DOHH2 (cell line): ENCODE data around the gene NT5DC1.

Experiments
- H3F3A ChIP-seq: fragments of 200-600 bp; sonication (generic), shearing (Covaris generic); 2 replicates; pipeline ENCODE4 v1.6.0; 2016; ENCODE audit warnings: antibody characterized with exemption, mild to moderate bottlenecking; ENCODE audit not compliant: control insufficient read depth, insufficient read depth
- H3K27ac ChIP-seq: fragments of 200-600 bp; sonication (generic); 2 replicates; pipeline ENCODE4 v1.5.1; 2014; ENCODE audit warnings: low read depth, mild to moderate bottlenecking, low read length, moderate library complexity
- H3K27me3 ChIP-seq: fragments of 200-600 bp; sonication (generic); 2 replicates; pipeline ENCODE4 v1.6.1; 2014; ENCODE audit warnings: mild to moderate bottlenecking, low read length, mixed read lengths; ENCODE audit not compliant: control insufficient read depth
- H3K36me3 ChIP-seq: fragments of 200-600 bp; sonication (generic); 2 replicates; pipeline ENCODE4 v1.6.1; 2014; ENCODE audit warnings: mild to moderate bottlenecking, low read length, moderate library complexity, mixed read lengths; ENCODE audit not compliant: control insufficient read depth
- H3K4me1 ChIP-seq: fragments of 200-600 bp; sonication (generic); 2 replicates; pipeline ENCODE4 v1.6.1; 2014; ENCODE audit warnings: mild to moderate bottlenecking, low read length, mixed read lengths; ENCODE audit not compliant: control insufficient read depth
- H3K4me2 ChIP-seq: fragments of 200-600 bp; sonication (generic); 2 replicates; pipeline ENCODE4 v1.6.0; 2014; ENCODE audit warnings: mild to moderate bottlenecking, low read length, moderate library complexity
- H3K4me3 ChIP-seq: fragments of 200-600 bp; sonication (generic); 2 replicates; pipeline ENCODE4 v1.5.1; 2014; ENCODE audit warnings: mild to moderate bottlenecking, low read length, mixed read lengths
- H3K79me2 ChIP-seq: fragments of 200-600 bp; sonication (generic); 2 replicates; pipeline ENCODE4 v1.6.1; 2014; ENCODE audit warnings: mild to moderate bottlenecking, low read length, mixed read lengths; ENCODE audit not compliant: control insufficient read depth
- H3K9me2 ChIP-seq: fragments of 200-600 bp; sonication (generic); replicated peaks from 2 replicates; pipeline ENCODE4 v1.6.1; 2014; ENCODE audit warnings: mild to moderate bottlenecking, low read length, mixed read lengths; ENCODE audit not compliant: control insufficient read depth
- H3K9me3 ChIP-seq: fragments of 200-600 bp; sonication (generic); 2 replicates; pipeline ENCODE4 v1.6.1; 2014; ENCODE audit warnings: antibody characterized with exemption, low read length, mixed read lengths; ENCODE audit not compliant: control insufficient read depth, insufficient read depth
- H4K20me1 ChIP-seq: fragments of 200-600 bp; sonication (generic); 2 replicates; pipeline ENCODE4 v1.6.0; 2014; ENCODE audit warnings: low read depth, mild to moderate bottlenecking, antibody characterized with exemption, low read length, moderate library complexity; ENCODE audit not compliant: control insufficient read depth, insufficient read depth
- EZH2phosphoT487 ChIP-seq: fragments of 200-600 bp; sonication (generic); IDR thresholded peaks from 2 replicates; pipeline ENCODE4 v1.6.1; 2017; ENCODE audit warnings: borderline replicate concordance, mild to moderate bottlenecking, antibody characterized with exemption, low read length, moderate library complexity, mixed read lengths
- TF ChIP-seq, protein P1 (sequence below): fragments of 200-600 bp; sonication (generic); IDR thresholded peaks from one replicate; pipeline ENCODE4 v1.5.1; 2014; ENCODE audit warnings: antibody characterized with exemption, mild to moderate bottlenecking, low read depth, low read length; ENCODE audit not compliant: poor library complexity, severe bottlenecking

NT5DC1 gene

GRCh38 chr6:116255246-116255800 is 154.7 kb downstream of the NT5DC1 start:
- Histone ChIP-seq H3K79me2 (peaks cover 52% of the 10 kb centered on the region), H3K27ac (no peak overlapping the region), H3K4me3 (peak overlapping the region; percentile 92), H3K9me3 (no peaks in the 10 kb centered on the region), H4K20me1 (no peaks in the 10 kb centered on the region), H3F3A (no peaks in the 10 kb centered on the region; the same call in 1 of the 2 replicates), H3K36me3 (peaks cover 19% of the 10 kb centered on the region), H3K4me2 (peak overlapping the region; percentile 92), H3K4me1 (peaks cover 42% of the 10 kb centered on the region), H3K27me3 (no peaks in the 10 kb centered on the region), H3K9me2 (no peaks in the 10 kb centered on the region)
- TF ChIP-seq, protein P1, sequence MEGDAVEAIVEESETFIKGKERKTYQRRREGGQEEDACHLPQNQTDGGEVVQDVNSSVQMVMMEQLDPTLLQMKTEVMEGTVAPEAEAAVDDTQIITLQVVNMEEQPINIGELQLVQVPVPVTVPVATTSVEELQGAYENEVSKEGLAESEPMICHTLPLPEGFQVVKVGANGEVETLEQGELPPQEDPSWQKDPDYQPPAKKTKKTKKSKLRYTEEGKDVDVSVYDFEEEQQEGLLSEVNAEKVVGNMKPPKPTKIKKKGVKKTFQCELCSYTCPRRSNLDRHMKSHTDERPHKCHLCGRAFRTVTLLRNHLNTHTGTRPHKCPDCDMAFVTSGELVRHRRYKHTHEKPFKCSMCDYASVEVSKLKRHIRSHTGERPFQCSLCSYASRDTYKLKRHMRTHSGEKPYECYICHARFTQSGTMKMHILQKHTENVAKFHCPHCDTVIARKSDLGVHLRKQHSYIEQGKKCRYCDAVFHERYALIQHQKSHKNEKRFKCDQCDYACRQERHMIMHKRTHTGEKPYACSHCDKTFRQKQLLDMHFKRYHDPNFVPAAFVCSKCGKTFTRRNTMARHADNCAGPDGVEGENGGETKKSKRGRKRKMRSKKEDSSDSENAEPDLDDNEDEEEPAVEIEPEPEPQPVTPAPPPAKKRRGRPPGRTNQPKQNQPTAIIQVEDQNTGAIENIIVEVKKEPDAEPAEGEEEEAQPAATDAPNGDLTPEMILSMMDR, result no peak
- no peak for TF ChIP-seq EZH2phosphoT487

DNA sequence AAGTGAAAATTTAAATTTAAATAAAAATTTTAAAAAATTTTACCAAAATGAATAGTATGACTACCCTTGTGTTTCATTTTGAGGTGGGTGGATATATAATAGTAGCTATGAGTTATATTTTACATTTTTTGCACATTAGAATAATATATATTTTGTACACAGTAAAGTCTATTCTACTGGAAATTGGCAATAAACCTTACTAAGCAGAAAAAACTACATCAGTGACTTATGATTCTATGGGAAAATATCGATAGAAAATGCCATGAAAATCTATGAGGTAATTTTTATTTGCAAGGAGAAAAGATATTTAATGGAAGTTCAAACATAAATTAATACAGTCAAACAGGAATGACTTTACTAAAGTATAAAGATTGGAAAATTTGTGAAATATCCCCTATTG is 156.0 kb downstream of the NT5DC1 start:
- H3K4me2 ChIP-seq, result no peak overlapping the region
- no peaks in the 10 kb centered on the region; the same call in 1 of the 2 replicates for H3F3A ChIP-seq
- H3K9me3 ChIP-seq, result no peaks in the 10 kb centered on the region
- peaks cover 38% of the 10 kb centered on the region for H3K79me2 ChIP-seq
- H3K27ac ChIP-seq, result no peak overlapping the region
- TF ChIP-seq, protein P1, result no peak
- no peak for TF ChIP-seq EZH2phosphoT487
- H3K9me2 ChIP-seq, result no peaks in the 10 kb centered on the region
- H3K4me1 ChIP-seq, result peaks cover 28% of the 10 kb centered on the region
- H3K36me3 ChIP-seq, result peaks cover 15% of the 10 kb centered on the region
- no peaks in the 10 kb centered on the region for H4K20me1 ChIP-seq
- no peak overlapping the region for H3K4me3 ChIP-seq
- no peaks in the 10 kb centered on the region for H3K27me3 ChIP-seq

GRCh38 chr6:116258520-116258919 is 157.9 kb downstream of the NT5DC1 start:
- no peak overlapping the region for H3K4me3 ChIP-seq
- H3K36me3 ChIP-seq, result peaks cover 3% of the 10 kb centered on the region; the same call in 1 of the 2 replicates
- no peaks in the 10 kb centered on the region for H4K20me1 ChIP-seq
- no peak overlapping the region for H3K4me2 ChIP-seq
- peaks cover 2% of the 10 kb centered on the region; the same call in 1 of the 2 replicates for H3K9me3 ChIP-seq
- no peaks in the 10 kb centered on the region for H3K27me3 ChIP-seq
- peaks cover 12% of the 10 kb centered on the region for H3K4me1 ChIP-seq
- H3K9me2 ChIP-seq, result no peaks in the 10 kb centered on the region
- H3F3A ChIP-seq, result no peaks in the 10 kb centered on the region; the same call in 1 of the 2 replicates
- peaks cover 20% of the 10 kb centered on the region for H3K79me2 ChIP-seq
- TF ChIP-seq, protein P1, result no peak
- no peak for TF ChIP-seq EZH2phosphoT487
- no peak overlapping the region for H3K27ac ChIP-seq

DNA sequence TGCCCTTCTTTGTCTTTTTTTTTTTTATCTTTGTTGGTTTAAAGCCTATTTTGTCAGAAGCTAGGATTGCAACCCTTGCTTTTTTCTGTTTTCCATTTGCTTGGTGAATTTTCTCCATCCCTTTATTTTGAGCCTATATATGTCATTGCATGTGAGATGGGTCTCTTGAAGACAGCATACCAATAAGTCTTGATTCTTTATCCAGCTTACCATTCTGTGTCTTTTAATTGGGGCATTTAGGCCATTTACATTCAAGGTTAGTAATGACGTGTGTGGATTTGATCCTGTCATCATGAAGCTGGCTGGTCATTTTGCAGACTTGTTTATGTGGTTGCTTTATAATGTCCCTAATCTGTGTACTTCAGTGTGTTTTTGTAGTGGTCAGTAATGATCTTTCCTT is 162.7 kb downstream of the NT5DC1 start:
- no peaks in the 10 kb centered on the region for H3K9me2 ChIP-seq
- H3K9me3 ChIP-seq, result peaks cover 3% of the 10 kb centered on the region; the same call in 1 of the 2 replicates
- no peaks in the 10 kb centered on the region; the same call in none of the 2 replicates for H3K36me3 ChIP-seq
- H3F3A ChIP-seq, result no peaks in the 10 kb centered on the region
- H3K27me3 ChIP-seq, result no peaks in the 10 kb centered on the region
- H3K79me2 ChIP-seq, result no peaks in the 10 kb centered on the region
- no peak for TF ChIP-seq EZH2phosphoT487
- TF ChIP-seq, protein P1, result no peak
- H3K27ac ChIP-seq, result no peak overlapping the region
- no peaks in the 10 kb centered on the region for H4K20me1 ChIP-seq
- no peak overlapping the region for H3K4me3 ChIP-seq
- no peak overlapping the region for H3K4me2 ChIP-seq
- H3K4me1 ChIP-seq, result peaks cover 6% of the 10 kb centered on the region
